ENCODE measurements around the gene RIPK4. TPM values are rescaled to one million over a fixed set of nuclear protein-coding genes. Genes with fewer than 3 reads are reported as not detected.

The RIPK4 gene
- total RNA-seq, 2 donors from 2014 or later: 8.4 to 16.2 TPM

DNA sequence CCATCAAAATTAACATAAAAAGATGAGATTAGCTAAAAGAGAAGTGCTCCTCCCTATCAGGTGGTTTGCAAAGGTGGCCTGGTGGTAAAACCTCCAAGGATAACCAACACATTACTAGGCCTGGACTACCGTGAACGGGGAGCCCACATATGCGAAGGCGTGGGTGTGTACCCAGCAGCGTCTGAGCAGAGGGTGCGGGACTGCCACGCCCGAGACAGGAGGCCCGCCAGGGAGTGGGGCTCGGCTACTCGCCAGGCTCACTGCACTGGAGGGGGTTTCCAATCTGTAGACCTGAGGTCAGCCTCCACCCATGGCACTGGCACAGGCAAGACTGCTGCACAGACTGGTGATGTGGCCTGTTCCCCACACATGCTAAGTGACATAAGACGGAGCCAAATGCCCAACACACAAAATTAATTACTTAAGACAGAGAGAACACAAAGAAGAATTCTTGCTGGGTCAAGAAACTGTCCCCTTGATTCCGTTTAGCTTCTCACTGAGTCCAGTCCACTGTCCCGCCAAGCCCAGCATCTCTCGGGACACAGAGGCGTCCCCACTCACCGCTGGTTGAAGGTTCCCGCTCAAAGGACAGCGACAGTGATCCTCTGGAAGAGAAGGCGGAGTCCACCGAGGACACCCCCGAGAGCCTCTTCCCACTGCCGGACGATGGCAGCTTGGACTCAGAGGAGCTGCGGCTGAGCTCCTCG, 23.4 kb downstream of the RIPK4 start:
- Mint-ChIP-seq H3K4me3 (no peak overlapping the region), H3K36me3 (ENCODE audit: low read depth) (peaks cover 89% of the 10 kb centered on the region), H3K4me1 (no peaks in the 10 kb centered on the region), H3K27me3 (ENCODE audit: insufficient read depth) (no peaks in the 10 kb centered on the region), H3K9me3 (peaks cover 17% of the 10 kb centered on the region), H3K27ac (no peak overlapping the region)
- Histone ChIP-seq H3K4me3 (ENCODE audit: low read length) (no peak overlapping the region), H3K36me3 (ENCODE audit: control insufficient read depth, insufficient read depth, low read length) (peaks cover 60% of the 10 kb centered on the region), H3K4me1 (ENCODE audit: control insufficient read depth, insufficient read depth, low read length) (no peaks in the 10 kb centered on the region), H3K9ac (ENCODE audit: extremely low read depth, low read length, poor library complexity, severe bottlenecking) (no peak overlapping the region), H3K9me3 (ENCODE audit: control insufficient read depth, low read length) (peaks cover 7% of the 10 kb centered on the region), H3K27ac (ENCODE audit: low read depth, low read length) (no peak overlapping the region), H3K27me3 (ENCODE audit: control insufficient read depth, insufficient read depth, low read length, poor library complexity, severe bottlenecking) (no peaks in the 10 kb centered on the region)
- 93 to 96% methylated on average over 21 to 26 of the region's 26 CpGs for WGBS, 2 experiments (ENCODE audit: insufficient coverage in 1 of 2, insufficient read length in 1 of 2)
- DNase-seq: no peak
- TF ChIP-seq, protein P1, sequence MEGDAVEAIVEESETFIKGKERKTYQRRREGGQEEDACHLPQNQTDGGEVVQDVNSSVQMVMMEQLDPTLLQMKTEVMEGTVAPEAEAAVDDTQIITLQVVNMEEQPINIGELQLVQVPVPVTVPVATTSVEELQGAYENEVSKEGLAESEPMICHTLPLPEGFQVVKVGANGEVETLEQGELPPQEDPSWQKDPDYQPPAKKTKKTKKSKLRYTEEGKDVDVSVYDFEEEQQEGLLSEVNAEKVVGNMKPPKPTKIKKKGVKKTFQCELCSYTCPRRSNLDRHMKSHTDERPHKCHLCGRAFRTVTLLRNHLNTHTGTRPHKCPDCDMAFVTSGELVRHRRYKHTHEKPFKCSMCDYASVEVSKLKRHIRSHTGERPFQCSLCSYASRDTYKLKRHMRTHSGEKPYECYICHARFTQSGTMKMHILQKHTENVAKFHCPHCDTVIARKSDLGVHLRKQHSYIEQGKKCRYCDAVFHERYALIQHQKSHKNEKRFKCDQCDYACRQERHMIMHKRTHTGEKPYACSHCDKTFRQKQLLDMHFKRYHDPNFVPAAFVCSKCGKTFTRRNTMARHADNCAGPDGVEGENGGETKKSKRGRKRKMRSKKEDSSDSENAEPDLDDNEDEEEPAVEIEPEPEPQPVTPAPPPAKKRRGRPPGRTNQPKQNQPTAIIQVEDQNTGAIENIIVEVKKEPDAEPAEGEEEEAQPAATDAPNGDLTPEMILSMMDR (conservative IDR thresholded peaks at IDR 0.05): no peak

DNA sequence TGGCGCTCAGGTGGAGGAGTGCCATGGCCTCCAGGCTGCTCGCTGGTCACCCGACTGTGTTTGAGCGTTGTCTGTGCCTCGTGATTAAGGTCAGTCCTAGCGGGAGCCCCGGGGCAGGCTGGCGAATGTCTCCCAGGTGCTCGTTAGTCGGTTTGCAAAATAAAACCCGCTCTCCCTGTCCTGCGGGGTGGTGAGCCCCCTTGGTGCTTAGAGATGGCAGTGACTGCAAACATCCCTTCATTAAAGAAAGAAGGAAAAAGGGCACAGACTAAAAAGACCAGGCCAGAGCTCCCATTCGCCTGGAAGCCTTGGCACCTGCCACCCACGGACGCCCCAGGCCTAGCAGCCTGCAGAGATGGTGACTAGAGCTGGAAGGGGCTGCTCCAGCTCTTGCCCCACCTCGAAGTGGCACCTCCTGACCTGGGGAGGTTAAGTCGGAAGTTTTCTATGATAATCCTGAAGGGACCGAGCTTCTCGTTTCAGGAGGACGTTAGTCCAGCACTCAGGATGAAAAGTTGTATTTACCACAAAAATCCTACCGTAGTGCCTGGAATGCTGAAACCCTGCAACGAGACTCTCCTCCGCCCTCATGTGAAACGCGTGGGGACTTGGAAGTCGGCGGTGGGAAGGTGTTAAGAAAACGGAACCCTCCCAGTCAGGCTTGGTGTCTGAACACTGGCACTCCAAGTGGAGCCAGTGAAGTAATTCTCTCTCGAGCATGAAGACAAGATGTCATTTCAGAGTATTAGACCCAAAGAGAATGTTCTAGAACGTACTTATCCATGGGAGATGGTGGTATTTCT, 24.6 kb downstream of the RIPK4 start:
- no peak overlapping the region for H3K4me3 Mint-ChIP-seq
- H3K4me1 ChIP-seq (ENCODE audit: control insufficient read depth, insufficient read depth, low read length): no peaks in the 10 kb centered on the region
- peaks cover 29% of the 10 kb centered on the region for H3K9me3 Mint-ChIP-seq
- no peak overlapping the region for H3K9ac ChIP-seq (ENCODE audit: extremely low read depth, low read length, poor library complexity, severe bottlenecking)
- WGBS, 2 experiments (ENCODE audit: insufficient coverage in 1 of 2, insufficient read length in 1 of 2): 90 to 93% methylated on average over 29 to 30 of the region's 30 CpGs
- H3K4me1 Mint-ChIP-seq: no peaks in the 10 kb centered on the region
- H3K27ac ChIP-seq (ENCODE audit: low read depth, low read length): no peak overlapping the region
- peaks cover 53% of the 10 kb centered on the region for H3K36me3 ChIP-seq (ENCODE audit: control insufficient read depth, insufficient read depth, low read length)
- TF ChIP-seq, protein P1 (conservative IDR thresholded peaks at IDR 0.05): no peak
- DNase-seq: no peak
- peaks cover 89% of the 10 kb centered on the region for H3K36me3 Mint-ChIP-seq (ENCODE audit: low read depth)
- no peak overlapping the region for H3K27ac Mint-ChIP-seq
- H3K4me3 ChIP-seq (ENCODE audit: low read length): no peak overlapping the region
- peaks cover 19% of the 10 kb centered on the region for H3K9me3 ChIP-seq (ENCODE audit: control insufficient read depth, low read length)
- no peaks in the 10 kb centered on the region for H3K27me3 ChIP-seq (ENCODE audit: control insufficient read depth, insufficient read depth, low read length, poor library complexity, severe bottlenecking)
- H3K27me3 Mint-ChIP-seq (ENCODE audit: insufficient read depth): no peaks in the 10 kb centered on the region

GRCh38 chr21:41741253-41742072, 25.4 kb downstream of the RIPK4 start:
- H3K36me3 Mint-ChIP-seq (ENCODE audit: low read depth): peaks cover 87% of the 10 kb centered on the region
- Histone ChIP-seq H3K4me1 (ENCODE audit: control insufficient read depth, insufficient read depth, low read length) (no peaks in the 10 kb centered on the region), H3K36me3 (ENCODE audit: control insufficient read depth, insufficient read depth, low read length) (peaks cover 48% of the 10 kb centered on the region), H3K9ac (ENCODE audit: extremely low read depth, low read length, poor library complexity, severe bottlenecking) (no peak overlapping the region), H3K27me3 (ENCODE audit: control insufficient read depth, insufficient read depth, low read length, poor library complexity, severe bottlenecking) (no peaks in the 10 kb centered on the region), H3K27ac (ENCODE audit: low read depth, low read length) (no peak overlapping the region), H3K4me3 (ENCODE audit: low read length) (no peak overlapping the region), H3K9me3 (ENCODE audit: control insufficient read depth, low read length) (peaks cover 21% of the 10 kb centered on the region)
- H3K27me3 Mint-ChIP-seq (ENCODE audit: insufficient read depth): no peaks in the 10 kb centered on the region
- WGBS, 2 experiments (ENCODE audit: insufficient coverage in 1 of 2, insufficient read length in 1 of 2): 95 to 97% methylated on average over 41 to 55 of the region's 55 CpGs
- no peak overlapping the region for H3K27ac Mint-ChIP-seq
- no peak for DNase-seq
- TF ChIP-seq, protein P1 (conservative IDR thresholded peaks at IDR 0.05): no peak
- peaks cover 37% of the 10 kb centered on the region for H3K9me3 Mint-ChIP-seq
- H3K4me1 Mint-ChIP-seq: no peaks in the 10 kb centered on the region
- no peak overlapping the region for H3K4me3 Mint-ChIP-seq

Measured in endodermal cell (in vitro differentiated cells).